Vagina (tissue), 2 donors: ENCODE measurements around the gene TELO2.

Experiments used
- CTCF ChIP-seq, 3 experiments: fragments of 450-650 bp in 2 of 3; fragments of 200-600 bp in 1 of 3; sonication (generic) in 1 of 3; IDR thresholded peaks; one replicate each; pipeline ENCODE4 v1.5.1; 2017 to 2019; ENCODE audit warnings: antibody characterized with exemption in 3 of 3, mild to moderate bottlenecking in 2 of 3, moderate library complexity in 2 of 3
- POLR2AphosphoS5 ChIP-seq, 2 donors: sonication (generic); formaldehyde crosslinking; IDR thresholded peaks; one replicate each; pipeline ENCODE4 v1.9.0; 2017; ENCODE audit warnings: antibody characterized with exemption in 2 of 2, mild to moderate bottlenecking in 2 of 2, low read depth in 1 of 2; ENCODE audit not compliant: insufficient read depth in 1 of 2

DNA sequence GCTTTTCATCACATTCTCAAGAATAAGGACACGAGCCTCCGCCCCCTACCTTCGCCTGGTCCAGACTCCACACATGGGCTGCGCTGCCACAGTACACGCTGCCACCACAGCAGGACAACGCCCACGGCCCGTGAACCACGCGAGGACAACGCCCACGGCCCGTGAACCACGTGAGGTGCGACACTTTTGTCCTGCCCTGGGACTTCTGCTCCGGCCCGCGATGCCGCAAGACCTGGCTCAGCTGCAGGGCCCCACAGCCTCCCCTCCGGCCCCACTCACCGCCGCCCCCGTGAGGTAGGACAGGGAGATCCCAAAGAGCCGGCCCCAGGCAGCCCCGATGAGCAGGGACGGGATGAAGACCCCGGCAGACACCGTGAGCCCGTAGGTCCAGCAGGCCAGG lies 42.9 kb upstream of the TELO2 start:
- TF ChIP-seq CTCF (IDR thresholded peaks at IDR 0.05) (no peak), POLR2AphosphoS5 (IDR thresholded peaks at IDR 0.05; ENCODE audit: insufficient read depth in 1 of 2, low read depth in 1 of 2) (no peak)
